CD4-positive, alpha-beta T cell treated with Interleukin-1 beta for 1 hour (primary cell): Measurements from ENCODE around the gene ROMO1.
"Not testable (repeated sequence)": the region's sequence is repeated elsewhere in the genome, so short reads cannot be mapped to it uniquely, and the experiment has no call there.

Experiments used
- DNase-seq, 2 donors: peaks; one replicate each; pipeline ENCODE4 v3.0.0-alpha.2; 2020 to 2022

The ROMO1 gene

GRCh38 chr20:35685368-35685767 lies 13.8 kb upstream of the ROMO1 start:
- DNase-seq: not testable (repeated sequence)

GRCh38 chr20:35686872-35687271 lies 12.3 kb upstream of the ROMO1 start:
- not testable (repeated sequence) for DNase-seq

GRCh38 chr20:35690265-35690664 lies 8.9 kb upstream of the ROMO1 start:
- DNase-seq: no peak

- DNase-seq: no peak
Observed at GRCh38 chr20:35695245-35695749, 3.9 kb upstream of the ROMO1 start.

- DNase-seq: no peak
Observed at GRCh38 chr20:35695978-35696377, 3.2 kb upstream of the ROMO1 start.

DNA sequence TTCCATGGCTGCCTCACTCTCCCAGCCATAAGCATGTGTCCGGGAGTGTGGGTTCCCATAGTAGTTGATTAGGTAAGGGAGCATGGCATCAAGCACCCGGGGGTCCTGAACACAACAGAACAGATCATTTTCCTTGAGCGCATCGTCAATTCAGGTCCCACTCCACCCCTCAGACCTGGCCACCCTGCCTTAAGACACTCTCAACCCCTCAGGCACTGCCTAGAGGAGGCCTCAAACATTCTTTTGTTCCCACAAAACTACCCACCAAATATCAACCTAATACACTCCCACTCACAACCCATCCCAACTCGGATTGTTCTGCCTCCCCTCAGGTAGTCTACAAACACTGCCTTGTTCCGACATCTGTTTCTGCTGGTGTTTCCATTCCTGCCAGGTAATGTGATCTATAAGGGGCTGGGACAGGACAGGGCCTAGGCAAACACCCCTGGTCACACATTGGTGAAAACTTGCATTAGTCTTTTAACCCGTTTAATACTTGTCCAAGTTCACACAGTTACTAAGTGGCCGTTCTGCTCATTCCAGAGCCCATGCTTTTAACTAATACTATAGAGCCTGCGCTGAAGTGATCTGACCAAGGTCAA lies 1.4 kb upstream of the ROMO1 start:
- DNase-seq: no peak

- no peak for DNase-seq
Observed at GRCh38 chr20:35698298-35699126, 693 bp upstream of the ROMO1 start.

- no peak for DNase-seq
Observed at GRCh38 chr20:35699957-35700624, 886 bp downstream of the ROMO1 start.

GRCh38 chr20:35700625-35701148 lies 1.5 kb downstream of the ROMO1 start:
- no peak for DNase-seq

- DNase-seq: no peak
Observed at GRCh38 chr20:35702051-35702823, 3.0 kb downstream of the ROMO1 start.

GRCh38 chr20:35702824-35703695 lies 3.9 kb downstream of the ROMO1 start:
- DNase-seq: no peak

GRCh38 chr20:35704514-35705261 lies 5.5 kb downstream of the ROMO1 start:
- DNase-seq: no peak

GRCh38 chr20:35705894-35706293 lies 6.7 kb downstream of the ROMO1 start:
- not testable (repeated sequence) for DNase-seq

DNA sequence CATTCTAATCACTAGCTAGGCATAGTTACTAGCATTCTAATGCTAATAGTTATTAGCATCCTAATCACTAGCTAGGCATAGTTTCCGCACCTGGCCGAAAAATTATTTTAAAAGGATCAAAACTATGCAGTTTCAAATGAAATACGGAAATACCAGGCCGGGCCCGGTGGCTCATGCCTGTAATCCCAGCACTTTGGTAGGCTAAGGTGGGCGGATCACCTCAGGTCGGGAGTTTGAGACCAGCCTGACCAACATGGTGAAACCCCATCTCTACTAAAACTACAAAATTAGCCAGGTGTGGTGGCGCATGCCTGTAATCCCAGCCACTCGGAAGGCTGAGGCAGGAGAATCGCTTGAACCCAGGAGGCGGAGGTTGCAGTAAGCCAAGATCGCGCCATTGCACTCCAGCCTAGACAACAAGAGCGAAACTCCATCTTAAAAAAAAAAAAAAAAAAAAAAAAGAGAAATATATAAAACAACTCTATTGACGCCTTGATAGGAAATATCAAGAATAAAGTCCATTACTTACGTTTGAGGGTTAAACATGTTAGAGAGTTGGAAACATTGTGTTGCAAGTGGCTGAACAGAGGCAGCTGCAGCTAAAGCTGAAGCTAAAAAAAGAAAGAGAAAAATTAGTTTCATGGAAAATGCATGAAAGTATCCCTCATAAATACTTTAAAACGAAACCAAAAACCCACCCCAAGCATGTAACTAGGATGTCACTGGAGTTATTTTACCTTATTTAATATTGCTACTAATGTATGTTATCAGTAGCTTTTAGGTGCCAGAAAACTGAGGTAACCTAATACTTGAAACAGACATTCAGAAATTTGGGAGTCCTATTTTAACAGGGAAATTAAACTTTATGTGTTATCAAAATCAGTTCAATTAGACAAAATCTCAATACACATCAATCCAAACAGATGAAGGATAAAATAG lies 7.7 kb downstream of the ROMO1 start:
- not testable (repeated sequence) for DNase-seq

- no peak for DNase-seq
Observed at GRCh38 chr20:35708502-35708901, 9.3 kb downstream of the ROMO1 start.

DNA sequence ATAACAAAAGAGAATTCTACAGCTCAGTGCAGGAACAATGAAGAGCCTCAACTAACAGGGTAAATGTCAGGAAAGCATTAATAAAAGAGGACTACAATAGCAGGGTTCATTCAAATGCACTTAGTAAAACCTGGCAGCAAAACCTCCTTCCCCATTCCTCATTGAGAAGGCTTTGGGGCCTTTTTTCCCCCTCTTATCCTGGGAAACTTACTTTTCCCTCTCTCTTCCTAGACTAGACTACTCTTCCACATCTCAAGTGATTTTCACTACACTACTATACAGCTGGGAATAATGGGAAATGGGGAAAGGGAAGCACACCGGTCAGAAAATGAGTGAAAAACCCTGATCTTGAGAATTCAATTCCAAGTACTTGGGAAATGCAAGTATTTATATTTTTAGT lies 10.1 kb downstream of the ROMO1 start:
- DNase-seq: no peak

DNA sequence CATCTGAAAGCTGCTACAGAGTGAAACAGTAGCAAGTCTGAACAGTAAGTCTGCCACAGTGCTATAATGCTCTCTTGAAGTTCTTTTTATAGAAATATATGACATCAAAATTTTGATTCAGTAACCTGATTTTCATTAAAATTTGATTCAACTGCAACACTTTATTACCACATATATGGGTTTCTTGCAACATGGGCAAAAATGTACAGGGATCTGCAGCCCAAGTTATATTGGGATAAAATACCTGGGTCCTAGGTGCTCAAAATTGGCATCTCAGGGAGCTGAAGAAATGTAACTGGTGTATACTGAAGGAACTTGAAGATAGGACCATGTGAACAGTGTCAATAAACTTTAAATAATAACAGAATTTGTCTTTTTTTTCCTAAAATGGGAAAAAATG lies 10.8 kb downstream of the ROMO1 start:
- no peak for DNase-seq

- no peak for DNase-seq
Observed at GRCh38 chr20:35710884-35711587, 11.8 kb downstream of the ROMO1 start.

DNA sequence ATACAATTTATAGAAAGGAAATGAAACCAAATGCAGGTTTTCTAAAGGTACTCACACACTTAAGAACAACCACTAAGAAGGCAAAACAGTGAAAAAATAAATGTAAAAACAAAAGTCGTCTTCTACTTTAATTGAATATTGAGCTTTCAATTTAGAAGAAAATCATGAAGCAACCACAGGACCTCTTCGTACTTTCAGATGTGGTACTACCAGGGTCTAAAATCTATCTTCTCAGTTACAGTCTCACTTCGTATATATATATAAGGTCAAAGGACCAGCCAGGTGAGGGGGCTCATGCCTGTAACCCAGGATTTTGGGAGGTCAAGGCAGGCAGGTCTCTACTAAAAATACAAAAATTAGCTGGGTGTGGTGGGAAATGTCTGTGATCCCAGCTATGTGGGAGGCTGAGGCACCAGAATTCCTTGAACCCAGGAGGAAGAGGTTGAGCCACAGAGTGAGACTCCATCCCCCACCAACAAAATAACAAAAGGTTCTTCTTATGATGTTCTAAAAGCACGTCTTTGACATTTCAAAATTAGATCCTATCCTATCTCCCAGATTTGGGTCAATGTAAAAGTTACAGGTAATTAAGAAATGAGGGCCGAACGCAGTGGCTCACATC lies 12.5 kb downstream of the ROMO1 start:
- DNase-seq: no peak
